NB4 (cell line): ENCODE results near the gene CNOT11.

ENCODE experiments used
- CTCF ChIP-seq: IDR thresholded peaks from one replicate; pipeline ENCODE4 v1.5.1; 2012; ENCODE audit warnings: low read depth, low read length
- MAX ChIP-seq: IDR thresholded peaks from 2 replicates; pipeline ENCODE4 v1.6.1; 2011; ENCODE audit warnings: low read depth, low read length
- POLR2A ChIP-seq: IDR thresholded peaks from 2 replicates; pipeline ENCODE4 v1.6.1; 2011; ENCODE audit warnings: mild to moderate bottlenecking; ENCODE audit not compliant: insufficient read length; ENCODE audit errors: extremely low read depth

GRCh38 chr2:101306410-101306809 lies 53.7 kb downstream of the CNOT11 start:
- TF ChIP-seq POLR2A (no peak), CTCF (no peak), MAX (no peak)
